Fibroblast of peridontal ligament (primary cell): ENCODE results near the gene ARMC9.
"Not testable (repeated sequence)": the region's sequence is repeated elsewhere in the genome, so short reads cannot be mapped to it uniquely, and the experiment has no call there.

Experiments used
- DNase-seq: peaks from one replicate; pipeline ENCODE4 v3.0.0-alpha.2; 2010; ENCODE audit errors: extremely low read depth

ARMC9 gene, protein sequence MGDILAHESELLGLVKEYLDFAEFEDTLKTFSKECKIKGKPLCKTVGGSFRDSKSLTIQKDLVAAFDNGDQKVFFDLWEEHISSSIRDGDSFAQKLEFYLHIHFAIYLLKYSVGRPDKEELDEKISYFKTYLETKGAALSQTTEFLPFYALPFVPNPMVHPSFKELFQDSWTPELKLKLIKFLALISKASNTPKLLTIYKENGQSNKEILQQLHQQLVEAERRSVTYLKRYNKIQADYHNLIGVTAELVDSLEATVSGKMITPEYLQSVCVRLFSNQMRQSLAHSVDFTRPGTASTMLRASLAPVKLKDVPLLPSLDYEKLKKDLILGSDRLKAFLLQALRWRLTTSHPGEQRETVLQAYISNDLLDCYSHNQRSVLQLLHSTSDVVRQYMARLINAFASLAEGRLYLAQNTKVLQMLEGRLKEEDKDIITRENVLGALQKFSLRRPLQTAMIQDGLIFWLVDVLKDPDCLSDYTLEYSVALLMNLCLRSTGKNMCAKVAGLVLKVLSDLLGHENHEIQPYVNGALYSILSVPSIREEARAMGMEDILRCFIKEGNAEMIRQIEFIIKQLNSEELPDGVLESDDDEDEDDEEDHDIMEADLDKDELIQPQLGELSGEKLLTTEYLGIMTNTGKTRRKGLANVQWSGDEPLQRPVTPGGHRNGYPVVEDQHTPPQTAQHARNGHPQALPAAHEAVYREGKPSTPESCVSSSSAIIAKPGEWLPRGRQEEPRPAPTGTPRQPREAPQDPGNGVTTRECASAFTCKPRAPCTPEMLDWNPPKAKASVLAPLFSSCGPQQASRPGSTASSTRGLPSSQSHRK

DNA sequence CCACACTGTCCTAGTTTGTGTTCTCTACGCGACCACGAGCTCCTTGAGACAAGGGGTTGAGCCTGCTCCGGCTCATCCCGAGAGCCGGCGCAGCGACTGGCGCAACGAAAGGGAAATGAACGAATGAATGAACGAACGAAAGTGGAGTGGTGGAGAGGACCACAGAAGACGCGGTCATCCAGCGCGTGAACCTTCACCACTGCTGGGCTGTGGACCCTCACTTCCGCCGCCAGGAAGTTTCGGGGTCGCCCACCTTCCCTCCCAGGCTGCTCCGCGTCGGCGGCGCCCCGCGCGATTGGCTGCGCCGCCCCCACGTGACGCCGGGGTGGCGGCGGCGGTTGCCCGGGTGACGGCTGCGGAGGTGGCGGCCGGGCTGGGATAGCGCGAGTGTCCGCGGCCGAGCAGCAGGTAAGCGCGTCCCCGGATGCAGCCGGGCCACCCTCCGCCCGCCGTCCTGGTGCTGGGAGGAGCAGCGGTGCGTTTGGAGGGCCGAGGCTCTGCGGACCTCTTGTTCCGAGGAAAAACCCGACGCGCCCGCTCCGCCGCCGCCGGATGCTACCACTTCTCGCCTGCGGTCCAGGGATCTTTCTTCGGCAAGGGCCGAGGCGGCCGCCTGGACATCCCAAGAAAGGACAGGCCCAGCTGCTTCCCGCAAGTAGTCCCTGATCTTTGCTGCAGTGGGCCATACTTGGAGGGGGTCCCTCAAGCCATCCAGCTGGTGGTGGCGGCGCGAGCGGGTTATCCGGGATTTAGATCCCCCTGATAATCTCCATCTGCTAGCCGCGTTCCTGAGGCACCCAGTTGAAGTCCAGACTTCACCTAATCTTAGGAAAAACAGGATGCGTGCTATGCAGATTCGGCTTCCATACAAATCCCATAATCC is at the start of gene ARMC9:
Gene ARMC9 (plus strand): TSS at position 341 of the 883 bp plus-strand sequence. CDS start 7,608 bp downstream, outside the sequence.
- peak; percentile 40 for DNase-seq

DNA sequence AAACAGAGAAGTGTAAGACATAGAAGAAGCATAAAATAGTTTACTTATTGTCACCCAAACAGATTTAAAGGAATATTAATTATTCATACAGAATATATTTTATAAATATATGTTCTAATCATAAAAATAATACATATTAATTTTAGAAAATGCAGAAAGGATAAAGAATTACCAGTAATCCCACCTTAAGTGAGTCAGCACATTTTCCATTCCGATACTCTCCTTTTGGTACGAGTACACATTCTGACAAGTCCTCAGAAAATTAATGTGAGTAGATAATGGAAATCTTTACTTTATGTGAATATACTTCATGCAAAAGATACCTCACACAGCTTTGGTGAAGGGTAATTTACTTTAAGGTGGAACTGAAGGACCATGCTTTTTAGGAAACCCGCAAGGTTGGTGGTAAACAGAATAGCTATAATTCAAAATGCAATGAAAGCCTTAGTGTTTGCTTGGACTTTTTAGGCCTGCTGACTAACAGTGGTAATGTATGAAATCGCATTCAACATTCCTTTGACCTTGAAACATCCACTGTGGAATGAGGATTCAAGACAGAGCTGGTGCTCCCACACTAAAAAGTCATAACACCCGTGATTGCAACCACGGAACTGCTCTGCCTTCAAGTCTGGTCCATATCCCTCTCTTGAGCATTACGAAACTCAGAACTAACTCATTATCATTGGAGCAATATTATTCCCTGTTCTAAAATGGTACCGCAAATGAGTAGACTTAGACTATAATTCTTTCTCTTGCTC is 45.5 kb upstream of the ARMC9 start:
- peak; percentile 87 for DNase-seq

DNA sequence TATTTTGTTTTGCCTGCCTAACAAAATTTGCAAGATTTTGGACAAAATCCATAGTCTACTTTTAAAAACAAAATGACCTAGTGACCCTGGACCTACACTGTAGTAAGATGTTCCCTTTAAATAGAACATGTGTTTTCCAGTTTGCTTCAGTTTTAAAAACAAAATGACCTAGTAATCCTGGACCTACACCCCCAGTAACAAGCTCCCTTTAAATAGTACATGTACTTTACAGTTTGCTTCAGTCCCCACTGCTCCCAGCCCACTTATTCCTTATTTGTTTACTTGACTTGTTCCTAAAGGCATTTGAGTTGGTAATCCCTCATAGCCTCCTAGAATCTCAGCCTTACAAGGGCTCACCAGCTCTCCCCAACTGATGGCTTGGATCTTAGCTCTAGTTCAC is 39.1 kb upstream of the ARMC9 start:
- no peak for DNase-seq

DNA sequence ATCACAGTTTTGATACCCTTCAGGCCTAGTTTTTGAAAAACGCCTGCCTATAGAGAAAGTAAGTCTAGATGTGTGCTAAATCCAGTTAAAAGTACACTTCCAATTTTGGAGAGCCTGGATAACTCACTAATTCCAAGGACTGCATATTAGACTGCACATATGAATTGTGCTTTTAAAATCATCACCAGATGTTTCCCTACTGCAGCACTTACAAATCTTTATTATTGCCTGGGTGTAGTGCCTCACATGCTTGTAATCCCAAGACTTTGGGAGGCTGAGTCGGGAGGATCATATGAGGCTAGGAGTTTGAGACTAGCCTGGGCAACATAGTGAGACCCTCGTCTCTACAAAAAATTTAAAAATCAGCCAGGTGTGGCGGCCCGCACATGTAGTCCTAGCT is 37.7 kb upstream of the ARMC9 start:
- peak; percentile 69 for DNase-seq

DNA sequence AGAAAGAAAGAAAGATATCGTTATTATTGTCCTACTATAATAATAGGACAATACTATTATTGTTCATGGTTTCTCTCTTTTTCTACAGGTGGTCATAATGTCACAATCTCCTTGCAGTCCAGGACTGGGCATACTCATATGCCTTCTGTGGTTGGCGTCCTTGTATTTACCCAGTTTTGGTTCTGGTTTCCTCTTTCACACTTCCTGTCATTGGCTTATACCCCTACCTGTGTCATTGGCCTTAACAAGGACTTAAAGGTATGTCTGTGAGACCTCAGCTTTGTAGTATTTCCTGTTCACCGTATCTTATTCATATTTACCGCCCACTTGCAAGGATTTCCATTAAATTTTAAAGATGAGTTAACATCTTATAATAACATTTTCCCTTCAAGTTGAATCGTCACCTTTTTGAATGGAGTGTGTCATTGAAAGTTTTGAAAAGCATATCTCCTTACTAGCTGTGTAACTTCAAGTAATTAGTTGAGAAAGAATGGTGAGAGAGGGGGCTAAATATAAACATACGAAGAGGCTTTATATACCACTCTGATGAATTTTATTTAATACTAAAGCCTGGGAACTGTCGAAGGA is 37.1 kb upstream of the ARMC9 start:
- DNase-seq = no peak

DNA sequence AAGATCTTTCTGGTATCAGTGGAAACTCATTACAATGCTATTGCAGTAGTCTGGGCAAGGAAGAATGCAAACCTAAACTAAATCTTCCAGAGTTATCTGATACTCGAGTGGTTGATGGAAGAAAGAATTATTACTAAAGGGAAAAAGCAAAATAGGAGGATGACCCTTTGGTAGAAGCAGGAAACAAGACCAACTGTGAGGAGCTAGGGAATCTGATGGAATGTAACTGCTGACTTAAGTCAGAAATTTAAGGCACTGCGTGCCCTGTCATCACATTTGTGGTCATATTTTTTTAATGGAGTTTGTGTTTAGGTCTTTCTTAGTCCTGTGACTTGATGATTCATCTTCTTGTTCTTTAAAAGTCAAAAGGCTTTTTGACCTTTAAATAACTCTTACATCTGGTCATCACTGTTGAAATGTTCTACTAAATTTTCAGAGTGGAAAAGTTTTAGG is 36.5 kb upstream of the ARMC9 start:
- DNase-seq = peak; percentile 100

DNA sequence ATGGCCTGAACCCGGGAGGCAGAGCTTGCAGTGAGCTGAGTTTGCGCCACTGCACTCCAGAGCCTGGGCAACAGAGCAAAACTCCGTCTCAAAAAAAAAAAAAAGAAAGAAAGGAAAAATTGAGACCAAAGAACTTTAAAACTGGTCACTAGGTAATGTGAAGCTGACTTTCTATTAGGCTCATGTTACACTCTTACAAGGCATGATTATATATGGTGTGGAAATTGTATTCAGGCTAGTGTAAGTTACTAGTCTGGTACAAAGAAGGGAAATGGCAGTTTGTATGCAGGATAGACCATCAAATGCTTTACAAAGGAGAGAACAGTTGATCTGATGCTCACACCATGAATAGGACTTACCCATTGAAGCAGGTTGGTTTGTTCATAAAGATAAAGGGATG is 35.4 kb upstream of the ARMC9 start:
- no peak for DNase-seq

DNA sequence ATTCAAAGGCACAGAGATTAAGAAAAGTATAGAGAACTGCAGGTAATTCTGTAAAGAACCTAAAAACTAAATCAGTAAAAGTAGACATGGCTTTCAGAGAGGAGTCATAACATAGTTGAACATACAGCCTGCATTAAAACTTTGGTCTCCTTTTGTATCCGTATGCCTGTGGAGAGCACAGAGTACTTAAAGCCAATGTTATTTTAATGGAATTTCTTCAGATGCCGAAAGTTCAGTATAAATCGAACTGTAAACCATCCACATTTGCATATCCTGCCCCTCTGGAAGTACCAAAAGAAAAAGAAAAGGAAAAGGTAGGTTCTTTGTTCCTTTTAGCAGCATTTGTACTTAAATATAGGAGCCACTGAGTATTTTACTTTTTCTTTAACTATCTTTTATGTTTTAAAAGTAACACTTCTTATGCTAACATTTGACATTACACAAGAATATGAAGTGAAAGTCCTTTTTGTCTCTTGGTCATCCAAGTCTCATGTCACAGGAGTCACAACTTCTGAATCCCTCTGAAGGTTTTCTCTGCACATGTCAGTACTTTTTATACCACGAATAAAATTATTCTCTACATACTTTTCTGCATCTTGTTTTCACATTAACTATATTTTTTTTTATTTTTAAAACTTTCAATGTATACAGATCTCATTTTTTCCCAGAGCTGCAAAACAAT is 34.9 kb upstream of the ARMC9 start:
- no peak for DNase-seq

DNA sequence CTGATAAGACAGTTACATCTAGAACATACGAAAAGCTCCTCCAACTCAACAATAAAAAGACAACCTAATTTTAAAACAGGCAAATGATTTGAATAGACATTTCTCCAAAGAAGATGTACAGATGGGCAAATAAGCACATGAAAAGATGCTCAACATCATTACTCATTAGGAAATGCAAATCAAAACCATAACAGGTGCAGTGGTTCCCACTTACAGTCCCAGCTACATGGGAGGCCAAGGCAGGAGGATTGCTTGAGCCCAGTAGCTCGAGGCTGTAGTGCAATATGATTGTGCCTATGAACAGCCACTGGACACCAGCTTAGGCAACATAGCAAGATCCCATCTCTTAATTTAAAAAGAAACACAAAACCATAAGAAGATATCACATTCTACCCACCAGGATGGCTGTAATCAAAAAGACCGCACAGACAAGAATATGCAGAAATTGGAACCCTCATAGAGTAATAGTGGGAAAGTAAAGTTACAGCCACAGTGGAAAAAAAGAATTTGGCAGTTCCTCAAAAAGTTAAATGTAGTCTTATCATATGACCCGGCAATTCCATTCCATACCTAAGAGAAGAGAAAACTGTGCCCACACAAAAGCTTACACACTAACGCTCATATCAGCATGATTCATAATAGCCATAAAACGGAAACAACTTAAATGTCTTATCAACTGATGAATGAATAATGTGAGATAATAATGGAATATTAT is 30.5 kb upstream of the ARMC9 start:
- DNase-seq = no peak

DNA sequence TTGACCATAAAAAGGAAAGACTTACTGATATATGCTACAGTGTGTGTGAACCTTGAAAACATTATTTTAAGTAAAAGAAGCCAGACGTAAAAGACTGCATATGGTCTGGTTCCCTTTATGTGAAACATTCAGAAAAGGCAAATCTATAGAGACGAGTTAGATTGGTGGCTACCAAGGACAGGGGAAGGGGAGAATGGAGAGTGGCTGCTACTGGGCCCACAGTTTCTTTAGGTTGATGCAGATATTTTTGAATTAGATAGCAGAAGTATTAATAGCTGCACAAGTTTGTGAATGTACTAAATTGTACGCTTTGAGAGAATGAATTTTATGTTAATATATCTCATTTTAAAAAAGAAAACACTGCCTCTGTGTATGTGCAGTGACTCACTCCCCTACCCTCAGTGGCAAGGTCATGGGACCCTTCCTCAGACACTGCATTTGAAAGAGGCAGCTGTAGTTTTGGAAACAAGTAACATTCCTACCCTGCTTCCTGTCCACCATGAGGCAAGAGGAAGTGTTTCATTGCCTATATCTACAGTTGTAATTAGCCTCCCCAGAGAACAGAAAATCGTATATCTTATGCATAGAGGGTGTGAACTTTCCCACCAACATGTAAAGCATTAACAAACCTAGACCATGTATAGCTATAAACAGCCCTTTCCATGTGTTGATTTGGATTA is 29.8 kb upstream of the ARMC9 start:
- DNase-seq = no peak

DNA sequence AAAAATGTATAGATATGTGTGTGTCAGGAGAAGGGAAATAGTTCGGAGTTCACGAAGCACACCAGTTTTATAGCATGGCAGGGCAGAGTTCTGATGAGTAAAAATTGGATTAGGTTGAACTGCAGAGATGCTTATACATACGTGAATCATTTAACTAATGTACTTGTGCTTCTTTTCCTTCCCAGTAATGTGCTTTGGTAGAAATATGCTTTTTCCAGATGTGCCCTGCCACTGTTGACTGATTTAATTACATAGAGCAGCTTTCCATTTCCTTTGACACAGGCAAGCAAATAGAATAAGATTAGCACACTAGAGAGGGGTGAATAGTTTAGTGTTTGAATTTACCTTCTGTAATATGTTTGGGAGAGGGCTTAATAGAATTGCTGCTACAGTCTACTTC is 28.9 kb upstream of the ARMC9 start:
- DNase-seq = peak; percentile 81

DNA sequence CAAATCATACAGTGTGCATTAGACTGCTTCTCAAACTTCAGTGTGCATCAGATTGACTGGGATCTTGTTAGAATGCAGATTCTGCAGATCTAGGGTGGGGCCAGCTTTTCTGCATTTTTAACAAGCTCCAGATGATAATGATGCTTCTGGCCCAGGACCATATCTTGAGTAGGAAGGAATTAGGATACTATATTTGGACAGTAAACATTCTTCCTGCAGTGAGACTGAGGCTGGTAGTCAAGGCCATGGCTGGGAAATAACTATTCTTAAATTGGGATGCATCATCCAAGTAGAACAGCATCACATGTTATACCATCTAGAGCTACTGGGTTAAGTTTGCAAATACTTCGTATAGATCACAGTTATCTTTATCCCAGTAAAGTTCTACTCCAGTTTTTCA is 28.4 kb upstream of the ARMC9 start:
- peak; percentile 97 for DNase-seq

DNA sequence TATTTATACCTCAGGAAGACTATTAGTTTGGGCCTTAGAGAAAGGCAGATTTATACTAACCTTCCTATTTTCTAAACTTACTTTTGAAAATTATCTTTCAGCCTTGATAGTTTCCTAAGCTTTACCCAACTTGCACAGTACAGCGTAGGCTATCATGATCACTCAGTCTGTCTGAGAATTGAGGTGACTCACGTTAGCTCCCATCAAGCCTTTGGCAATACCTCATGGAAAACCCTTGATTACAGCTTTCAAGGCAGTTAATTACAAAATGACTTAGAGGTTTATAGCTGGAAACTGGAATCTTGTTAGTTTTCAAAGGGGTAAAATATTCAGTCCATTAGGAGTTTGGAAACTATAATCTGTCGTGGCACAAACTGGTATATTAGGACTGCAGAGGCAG is 26.4 kb upstream of the ARMC9 start:
- DNase-seq = peak; percentile 83

DNA sequence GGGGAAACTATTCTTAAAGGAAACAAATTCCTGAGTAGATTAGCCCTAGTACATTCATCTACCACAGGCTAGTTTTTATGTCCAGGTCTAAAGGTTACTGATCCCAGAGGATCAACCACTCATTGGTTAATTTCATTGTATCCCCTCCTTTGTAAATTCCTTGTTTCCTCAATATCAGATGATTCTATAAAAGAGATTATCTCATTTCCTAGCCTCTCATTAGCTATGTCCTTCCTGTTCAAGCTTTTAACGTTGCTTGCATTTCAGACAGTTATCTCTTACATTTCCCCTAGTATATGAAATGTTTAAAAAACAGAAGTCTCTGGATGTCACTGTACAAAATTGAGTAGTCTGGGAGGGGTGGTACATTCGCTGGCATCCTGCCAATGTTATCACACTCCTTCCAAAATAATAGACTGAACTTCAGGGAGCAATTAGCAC is 24.2 kb upstream of the ARMC9 start:
- no peak for DNase-seq

DNA sequence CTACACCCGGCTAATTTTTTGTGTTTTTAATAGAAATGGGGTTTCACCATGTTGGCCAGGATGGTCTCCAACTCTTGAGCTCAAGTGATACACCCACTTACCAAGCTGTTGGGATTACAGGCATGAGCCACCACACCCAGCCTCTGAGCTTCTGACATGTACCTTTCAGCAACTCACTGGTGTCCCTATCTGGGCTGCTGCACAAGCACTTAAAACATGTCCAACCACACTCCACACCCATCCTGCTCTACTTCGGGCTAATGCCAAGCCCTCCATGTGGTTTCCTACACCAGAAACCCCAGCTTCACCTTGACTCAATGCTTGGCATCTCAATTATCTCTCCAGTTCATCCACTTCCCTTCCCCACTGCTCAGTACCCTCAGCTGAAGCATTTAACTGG is 22.4 kb upstream of the ARMC9 start:
- no peak for DNase-seq

DNA sequence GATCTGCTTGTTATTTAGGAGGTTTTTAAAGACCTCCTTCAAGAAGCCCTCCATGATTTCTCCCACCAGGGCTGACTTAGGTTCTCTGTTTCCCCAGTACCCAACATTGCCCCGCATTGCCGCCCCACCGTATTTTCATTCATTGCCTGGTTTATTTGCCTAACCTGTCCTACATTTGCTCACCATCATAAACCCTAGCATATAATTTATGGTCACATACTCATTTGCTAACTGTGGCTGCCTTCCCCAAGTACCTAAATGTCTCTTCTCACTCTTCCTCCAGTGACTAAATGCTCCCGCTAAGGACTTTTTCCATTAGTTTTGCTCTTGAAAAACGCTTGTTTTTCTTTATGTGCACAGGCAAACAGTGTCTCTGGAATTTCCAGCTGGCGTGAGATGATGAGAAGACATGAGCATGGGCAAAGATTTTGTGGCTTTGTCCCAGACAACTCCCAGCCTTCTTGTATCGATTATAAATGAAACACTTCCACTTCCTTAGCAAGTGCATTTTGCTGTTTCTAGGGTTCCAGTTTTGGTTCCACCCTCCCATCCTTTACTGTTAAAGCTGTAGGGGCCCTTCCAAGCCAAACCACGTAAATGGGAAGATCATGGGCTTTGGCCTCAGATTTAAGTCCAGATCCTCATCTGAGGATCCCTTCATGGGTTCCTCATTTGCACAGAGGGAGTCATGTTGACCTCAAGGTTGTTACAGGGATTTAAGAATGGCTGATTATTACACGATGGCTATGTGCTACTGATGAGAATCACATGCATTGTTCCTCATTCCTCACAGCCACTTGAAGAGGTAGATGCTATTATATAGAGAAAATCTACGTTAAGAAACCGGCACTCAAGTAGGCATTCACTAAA is 21.0 kb upstream of the ARMC9 start:
- DNase-seq = peak; percentile 42

DNA sequence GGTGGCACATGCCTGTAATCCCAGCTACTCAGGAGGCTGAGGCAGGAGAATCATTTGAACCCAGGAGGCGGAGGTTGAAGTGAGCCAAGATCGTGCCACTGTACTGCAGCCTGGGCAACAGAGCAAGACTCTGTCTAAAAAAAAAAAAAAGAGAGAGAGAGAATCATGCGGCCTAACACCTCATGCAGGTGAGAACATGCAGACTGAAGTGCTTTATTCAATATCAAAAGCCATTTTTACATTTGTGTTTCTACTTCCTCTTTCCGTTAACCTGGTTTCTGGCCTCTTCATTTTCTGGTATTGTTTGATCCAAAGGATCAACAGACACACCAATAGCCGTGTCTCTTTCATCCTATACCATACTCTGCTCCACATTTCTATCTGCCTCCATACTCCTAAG is 19.6 kb upstream of the ARMC9 start:
- not testable (repeated sequence) for DNase-seq
